ENCODE data around the gene SINHCAF. TPM values are rescaled to one million over a fixed set of nuclear protein-coding genes. Genes with fewer than 3 reads are reported as not detected.

Gene SINHCAF
- total RNA-seq, 1 experiment from 2014 or later, result 179 TPM

- no peak overlapping the region for H3K9ac ChIP-seq (ENCODE audit: low read length)
- no peaks in the 10 kb centered on the region for H3K27me3 ChIP-seq (ENCODE audit: insufficient read depth, low read length)
- H3K4me1 ChIP-seq (ENCODE audit: control insufficient read depth in 1 of 2, insufficient read depth in 2 of 2, low read length in 2 of 2), result peaks cover 12 to 14% of the 10 kb centered on the region in 2 experiments; a peak in 3 of 4 replicates
- POLR2A ChIA-PET, result no interaction called here
- H3K4me3 ChIP-seq (replicated peaks in 1 of 2; ENCODE audit: low read depth in 1 of 2, low read length in 2 of 2), result no peak overlapping the region
- H2AFZ ChIP-seq (ENCODE audit: low read depth, low read length, poor library complexity, severe bottlenecking), result no peak overlapping the region
- no peaks in the 10 kb centered on the region for H3K9me3 ChIP-seq (ENCODE audit: control insufficient read depth in 1 of 2, insufficient read depth in 1 of 2, low read depth in 1 of 2, low read length in 2 of 2)
- TF ChIP-seq EZH2 (IDR thresholded peaks at IDR 0.05), result no peak
- TF ChIP-seq POLR2AphosphoS5 (IDR thresholded peaks at IDR 0.05; ENCODE audit: low read depth, low read length), result no peak
- TF ChIP-seq RAD21 (IDR thresholded peaks at IDR 0.05; ENCODE audit: low read depth), result no peak
- TF ChIP-seq SIN3A (IDR thresholded peaks at IDR 0.05; ENCODE audit: low read depth), result no peak
- RAD21 ChIA-PET (ENCODE audit: low non-redundant PET in 1 of 2, low total read pairs in 2 of 2, uncharacterized antibody in 2 of 2, unreplicated experiment in 2 of 2), result no interaction called here
- no peaks in the 10 kb centered on the region for H3K36me3 ChIP-seq (ENCODE audit: control insufficient read depth in 1 of 2, insufficient read depth in 2 of 2, low read length in 2 of 2)
- H3K9me2 ChIP-seq (ENCODE audit: insufficient read depth), result no peaks in the 10 kb centered on the region
- BruUV-seq (replicated peaks), result no TSS peak
- no peak overlapping the region for H3K27ac ChIP-seq (ENCODE audit: low read depth, low read length)
- H3K79me2 ChIP-seq (ENCODE audit: insufficient read depth, low read length), result no peaks in the 10 kb centered on the region
- no peaks in the 10 kb centered on the region for H4K20me1 ChIP-seq (ENCODE audit: insufficient read depth)
- ATAC-seq, result no peak
- intact Hi-C loops (cut with micrococcal nuclease), result no loop called here
- H3K4me2 ChIP-seq (ENCODE audit: low read length), result no peak overlapping the region
- CTCF ChIA-PET, result no interaction called here
- DNase-seq (ENCODE audit: low read depth, low spot score), result no peak
These were observed 16.3 kb upstream of the SINHCAF start for GRCh38 chr12:31342286-31342685.

GRCh38 chr12:31339831-31340622 lies 14.1 kb upstream of the SINHCAF start:
- H3K4me2 ChIP-seq (ENCODE audit: low read length), result peak overlapping the region; percentile 56
- ATAC-seq, result peak; percentile 46; the same call in 1 of the 2 replicates
- H3K9me2 ChIP-seq (ENCODE audit: insufficient read depth), result no peaks in the 10 kb centered on the region
- intact Hi-C loops (cut with micrococcal nuclease), result no loop called here
- peak overlapping the region; percentile 74 for H2AFZ ChIP-seq (ENCODE audit: low read depth, low read length, poor library complexity, severe bottlenecking)
- no TSS peak for BruUV-seq (replicated peaks)
- RAD21 ChIA-PET (ENCODE audit: low non-redundant PET in 1 of 2, low total read pairs in 2 of 2, uncharacterized antibody in 2 of 2, unreplicated experiment in 2 of 2), result no interaction called here
- TF ChIP-seq ZFX (IDR thresholded peaks at IDR 0.05), result no peak
- no peak for TF ChIP-seq MAX (IDR thresholded peaks at IDR 0.05)
- no peak for TF ChIP-seq ATF3 (IDR thresholded peaks at IDR 0.05)
- peak; percentile 39; the same call in 1 of the 2 replicates for TF ChIP-seq SP1 (IDR thresholded peaks at IDR 0.05; ENCODE audit: low read depth)
- POLR2A ChIA-PET, result interaction anchor here (1.4 kb wide), 1 partner anchor 14 kb away, joined by 3 read pairs; the partner anchor contains the start of gene SINHCAF
- no peaks in the 10 kb centered on the region for H3K27me3 ChIP-seq (ENCODE audit: insufficient read depth, low read length)
- DNase-seq (ENCODE audit: low read depth, low spot score), result no peak
- no peak overlapping the region for H3K4me3 ChIP-seq (replicated peaks in 1 of 2; ENCODE audit: low read depth in 1 of 2, low read length in 2 of 2)
- no peak overlapping the region for H3K27ac ChIP-seq (ENCODE audit: low read depth, low read length)
- peaks cover 12 to 14% of the 10 kb centered on the region in 2 experiments; a peak in 3 of 4 replicates for H3K4me1 ChIP-seq (ENCODE audit: control insufficient read depth in 1 of 2, insufficient read depth in 2 of 2, low read length in 2 of 2)
- no peak overlapping the region for H3K9ac ChIP-seq (ENCODE audit: low read length)
- CTCF ChIA-PET, result no interaction called here
- H3K79me2 ChIP-seq (ENCODE audit: insufficient read depth, low read length), result no peaks in the 10 kb centered on the region
- no peaks in the 10 kb centered on the region for H4K20me1 ChIP-seq (ENCODE audit: insufficient read depth)
- H3K9me3 ChIP-seq (ENCODE audit: control insufficient read depth in 1 of 2, insufficient read depth in 1 of 2, low read depth in 1 of 2, low read length in 2 of 2), result no peaks in the 10 kb centered on the region
- no peaks in the 10 kb centered on the region for H3K36me3 ChIP-seq (ENCODE audit: control insufficient read depth in 1 of 2, insufficient read depth in 2 of 2, low read length in 2 of 2)

All from HCT116 (cell line).